ENCODE data around the gene ERC2.

- TF ChIP-seq CTCF (IDR thresholded peaks at IDR 0.05) (no peak), EP300 (IDR thresholded peaks at IDR 0.05) (no peak), POLR2A (IDR thresholded peaks at IDR 0.05) (no peak)
These were observed 558.9 kb downstream of the ERC2 start for GRCh38 chr3:55909373-55909772.

All from ovary (tissue), 3 donors.